Upper lobe of right lung (tissue), 1 donor: ENCODE results near the gene MARCHF11. TPM values are rescaled to one million over a fixed set of nuclear protein-coding genes. Genes with fewer than 3 reads are reported as not detected.

Source experiments
- ATAC-seq: fragments of 200-7000 bp; cut with Tn5 transposase; one replicate; pipeline ENCODE4 v1.9.1; 2020; ENCODE audit warnings: mild to moderate bottlenecking, moderate library complexity
- DNase-seq: peaks from one replicate; pipeline ENCODE4 v3.0.0-alpha.2; 2020
- H3K27ac ChIP-seq: fragments of 200-600 bp; one replicate; pipeline ENCODE4 v1.8.0; 2022
- H3K27me3 ChIP-seq: fragments of 200-600 bp; one replicate; pipeline ENCODE4 v1.8.0; 2022; ENCODE audit warnings: mild to moderate bottlenecking
- H3K36me3 ChIP-seq: fragments of 200-600 bp; one replicate; pipeline ENCODE4 v1.8.0; 2022
- H3K4me1 ChIP-seq: fragments of 200-600 bp; one replicate; pipeline ENCODE4 v1.8.0; 2022
- H3K4me3 ChIP-seq: fragments of 200-600 bp; one replicate; pipeline ENCODE4 v1.8.0; 2022; ENCODE audit warnings: mild to moderate bottlenecking
- H3K9me3 ChIP-seq: fragments of 200-600 bp; one replicate; pipeline ENCODE4 v1.8.0; 2022
- CTCF ChIP-seq: fragments of 200-600 bp; IDR thresholded peaks from one replicate; pipeline ENCODE4 v1.8.0; 2022; ENCODE audit warnings: antibody characterized with exemption
- intact Hi-C: fragments of 100-400 bp; cut with DNase I; formaldehyde crosslinking; loops from one replicate; pipeline ENCODE4 v1.11.0; 2022
- total RNA-seq: library from RNA; stranded (reverse); fragmentation: NEBNext Ultra II Directional; extraction: Animal tissue kit (Norgen Biotek cat#: 25700); gene quantifications from one replicate; pipeline ENCODE4 v1.2.1, GENCODE V29; 2021
- donor health status: DM: no; HTN: yes; CAD: no; lungs with severe emphysema.

MARCHF11 gene
- total RNA-seq, 1 donor from 2014 or later: not detected

GRCh38 chr5:16037121-16037845 is 142.3 kb downstream of the MARCHF11 start:
- Histone ChIP-seq H3K4me1 (no peaks in the 10 kb centered on the region), H3K36me3 (no peaks in the 10 kb centered on the region), H3K27ac (no peak overlapping the region), H3K27me3 (no peaks in the 10 kb centered on the region), H3K9me3 (no peaks in the 10 kb centered on the region), H3K4me3 (no peak overlapping the region)
- ATAC-seq (no peak), DNase-seq (no peak)
- intact Hi-C loops: no loop called here
- no peak for TF ChIP-seq CTCF

- DNase-seq: no peak
- Histone ChIP-seq H3K27me3 (no peaks in the 10 kb centered on the region), H3K27ac (no peak overlapping the region), H3K4me3 (no peak overlapping the region), H3K36me3 (no peaks in the 10 kb centered on the region), H3K9me3 (no peaks in the 10 kb centered on the region), H3K4me1 (no peaks in the 10 kb centered on the region)
- intact Hi-C loops: no loop called here
- ATAC-seq: no peak
- TF ChIP-seq CTCF: no peak
Measured at GRCh38 chr5:16034319-16035001, 145.1 kb downstream of the MARCHF11 start.

DNA sequence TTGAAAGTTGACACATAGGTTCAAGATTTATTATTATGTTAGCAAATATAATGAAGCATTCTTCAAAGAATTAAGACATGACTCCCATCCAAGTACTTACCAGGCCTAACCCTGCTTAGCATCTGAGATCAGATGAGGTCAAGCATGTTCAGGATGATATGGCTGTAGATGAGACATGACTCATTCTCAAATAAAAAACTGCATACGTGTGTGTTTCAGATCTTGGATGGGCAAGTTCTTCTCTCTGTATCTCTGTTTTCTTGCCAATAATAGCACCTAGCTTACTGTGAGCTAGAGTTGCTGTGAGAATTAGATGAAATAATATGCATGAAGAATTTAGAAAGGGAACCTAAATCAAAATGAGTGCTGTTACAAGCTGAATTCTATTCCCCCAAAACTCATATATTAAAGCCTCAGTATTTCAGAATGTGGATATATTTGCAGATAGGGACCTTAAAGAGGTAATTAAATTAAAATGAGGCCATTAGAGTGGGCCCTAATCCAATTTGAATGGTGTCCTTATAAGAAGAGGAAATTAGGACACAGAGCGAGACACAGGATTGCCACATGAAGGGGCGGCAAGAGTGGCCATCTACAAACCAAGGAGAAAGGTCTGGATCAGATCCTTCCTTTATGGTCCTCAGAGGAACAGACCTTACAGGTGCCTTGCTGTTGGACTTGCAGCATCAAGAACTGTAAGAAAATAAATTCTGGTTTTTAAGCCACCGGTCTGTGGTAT is 146.2 kb downstream of the MARCHF11 start:
- Histone ChIP-seq H3K27me3 (no peaks in the 10 kb centered on the region), H3K9me3 (no peaks in the 10 kb centered on the region), H3K36me3 (no peaks in the 10 kb centered on the region), H3K4me1 (no peaks in the 10 kb centered on the region), H3K4me3 (no peak overlapping the region), H3K27ac (no peak overlapping the region)
- no peak for TF ChIP-seq CTCF
- ATAC-seq (no peak), DNase-seq (no peak)
- intact Hi-C loops: no loop called here

DNA sequence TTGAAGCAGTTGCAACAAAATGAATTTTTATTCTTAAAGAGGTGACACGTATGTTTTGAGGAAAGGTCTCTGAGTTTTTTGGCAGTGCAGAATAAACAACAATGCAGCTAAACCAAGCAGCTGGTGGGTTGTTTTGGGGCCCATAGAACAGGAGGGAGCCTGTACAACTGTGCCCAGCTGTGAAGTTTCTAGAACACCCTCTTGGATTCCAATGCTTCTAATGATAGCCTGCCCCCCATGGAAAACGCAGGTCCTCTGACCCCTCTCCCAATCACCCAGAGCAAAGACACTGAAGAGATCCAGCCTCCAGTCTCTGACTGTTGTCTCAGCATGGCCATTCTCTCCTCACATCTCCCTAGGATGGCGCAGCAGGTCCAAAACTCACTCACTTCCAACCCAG is 150.9 kb downstream of the MARCHF11 start:
- TF ChIP-seq CTCF: no peak

GRCh38 chr5:16025681-16026080 is 153.9 kb downstream of the MARCHF11 start:
- TF ChIP-seq CTCF: no peak
- DNase-seq (no peak), ATAC-seq (no peak)
- Histone ChIP-seq H3K4me3 (no peak overlapping the region), H3K36me3 (no peaks in the 10 kb centered on the region), H3K27ac (no peak overlapping the region), H3K9me3 (no peaks in the 10 kb centered on the region), H3K4me1 (no peaks in the 10 kb centered on the region), H3K27me3 (no peaks in the 10 kb centered on the region)
- intact Hi-C loops: no loop called here

More for the DNA sequence above, 150.9 kb downstream of the MARCHF11 start:
- no peaks in the 10 kb centered on the region for H3K9me3 ChIP-seq
- no peak overlapping the region for H3K27ac ChIP-seq
- no peak overlapping the region for H3K4me3 ChIP-seq
- no peaks in the 10 kb centered on the region for H3K27me3 ChIP-seq
- intact Hi-C loops: no loop called here
- no peak for ATAC-seq
- no peak for DNase-seq
- H3K36me3 ChIP-seq: no peaks in the 10 kb centered on the region
- no peaks in the 10 kb centered on the region for H3K4me1 ChIP-seq
